Effector memory CD4-positive, alpha-beta T cell (primary cell): ENCODE measurements around the gene DIAPH1.

Source experiments
- DNase-seq, 3 donors: peaks; one replicate each; pipeline ENCODE4 v3.0.0-alpha.2; 2020
- H3K27ac ChIP-seq: 2 replicates; pipeline ENCODE4 v1.7.0; 2013; ENCODE audit warnings: mild to moderate bottlenecking, low read length, moderate library complexity; ENCODE audit not compliant: insufficient read depth, poor library complexity, severe bottlenecking
- H3K27me3 ChIP-seq: replicated peaks from 2 replicates; pipeline ENCODE4 v1.7.0; 2013; ENCODE audit warnings: mild to moderate bottlenecking, low read length; ENCODE audit not compliant: insufficient read depth, control insufficient read depth, poor library complexity, severe bottlenecking
- H3K36me3 ChIP-seq: 2 replicates; pipeline ENCODE4 v1.7.0; 2013; ENCODE audit warnings: mild to moderate bottlenecking, low read length, moderate library complexity; ENCODE audit not compliant: control insufficient read depth, insufficient read depth
- H3K4me1 ChIP-seq: 2 replicates; pipeline ENCODE4 v1.7.0; 2013; ENCODE audit warnings: low read length, mild to moderate bottlenecking; ENCODE audit not compliant: control insufficient read depth, insufficient read depth, poor library complexity, severe bottlenecking
- H3K4me3 ChIP-seq: 2 replicates; pipeline ENCODE4 v1.7.0; 2013; ENCODE audit warnings: low read length, low read depth, mild to moderate bottlenecking; ENCODE audit not compliant: insufficient read depth, poor library complexity, severe bottlenecking
- H3K9me3 ChIP-seq: 2 replicates; pipeline ENCODE4 v1.7.0; 2013; ENCODE audit warnings: mild to moderate bottlenecking, low read length, moderate library complexity; ENCODE audit not compliant: control insufficient read depth

The DIAPH1 gene

GRCh38 chr5:141487131-141487530, 131.7 kb downstream of the DIAPH1 start:
- Histone ChIP-seq H3K27ac (no peak overlapping the region), H3K4me1 (peaks cover 17% of the 10 kb centered on the region), H3K9me3 (no peaks in the 10 kb centered on the region), H3K36me3 (no peaks in the 10 kb centered on the region), H3K4me3 (no peak overlapping the region), H3K27me3 (peaks cover 40% of the 10 kb centered on the region)
- no peak for DNase-seq

- no peaks in the 10 kb centered on the region for H3K9me3 ChIP-seq
- H3K4me1 ChIP-seq = peaks cover 9% of the 10 kb centered on the region
- H3K36me3 ChIP-seq = no peaks in the 10 kb centered on the region
- no peak for DNase-seq
- no peak overlapping the region for H3K4me3 ChIP-seq
- peaks cover 31% of the 10 kb centered on the region for H3K27me3 ChIP-seq
- no peak overlapping the region for H3K27ac ChIP-seq
These were observed 132.7 kb downstream of the DIAPH1 start for GRCh38 chr5:141486091-141486490.

GRCh38 chr5:141485321-141486055, 133.3 kb downstream of the DIAPH1 start:
- peaks cover 9% of the 10 kb centered on the region for H3K4me1 ChIP-seq
- no peaks in the 10 kb centered on the region for H3K36me3 ChIP-seq
- no peak overlapping the region for H3K4me3 ChIP-seq
- no peak overlapping the region for H3K27ac ChIP-seq
- DNase-seq = no peak
- no peaks in the 10 kb centered on the region for H3K9me3 ChIP-seq
- peaks cover 30% of the 10 kb centered on the region for H3K27me3 ChIP-seq

GRCh38 chr5:141484641-141485311, 134.0 kb downstream of the DIAPH1 start, which contains the start of gene PCDHGC4:
PCDHGC4 (plus strand) TSS chr5:141485030; CDS start chr5:141485174, 144 bp downstream.
- Histone ChIP-seq H3K27ac (no peak within 1 kb of the TSS), H3K4me1 (peaks cover 9% of the 10 kb centered on the region), H3K27me3 (peaks cover 26% of the 10 kb centered on the region), H3K36me3 (no peaks in the 10 kb centered on the region), H3K4me3 (no peak within 1 kb of the TSS), H3K9me3 (no peaks in the 10 kb centered on the region)
- no peak for DNase-seq

GRCh38 chr5:141484310-141484640, 134.5 kb downstream of the DIAPH1 start:
- no peaks in the 10 kb centered on the region for H3K36me3 ChIP-seq
- H3K27ac ChIP-seq = no peak overlapping the region
- no peak overlapping the region for H3K4me3 ChIP-seq
- no peaks in the 10 kb centered on the region for H3K9me3 ChIP-seq
- DNase-seq = no peak
- peaks cover 9% of the 10 kb centered on the region for H3K4me1 ChIP-seq
- peaks cover 30% of the 10 kb centered on the region for H3K27me3 ChIP-seq

- Histone ChIP-seq H3K36me3 (no peaks in the 10 kb centered on the region), H3K4me3 (no peak overlapping the region), H3K4me1 (peaks cover 9% of the 10 kb centered on the region), H3K27ac (no peak overlapping the region), H3K9me3 (no peaks in the 10 kb centered on the region), H3K27me3 (peaks cover 30% of the 10 kb centered on the region)
- no peak for DNase-seq
These were observed 134.9 kb downstream of the DIAPH1 start for GRCh38 chr5:141483902-141484301.

GRCh38 chr5:141479776-141480175, 139.0 kb downstream of the DIAPH1 start:
- no peak overlapping the region for H3K27ac ChIP-seq
- peaks cover 11% of the 10 kb centered on the region for H3K4me1 ChIP-seq
- H3K36me3 ChIP-seq = no peaks in the 10 kb centered on the region
- no peak overlapping the region for H3K4me3 ChIP-seq
- no peak for DNase-seq
- no peaks in the 10 kb centered on the region for H3K9me3 ChIP-seq
- H3K27me3 ChIP-seq = peaks cover 33% of the 10 kb centered on the region

- Histone ChIP-seq H3K9me3 (no peaks in the 10 kb centered on the region), H3K4me3 (no peak overlapping the region), H3K4me1 (peaks cover 9% of the 10 kb centered on the region), H3K27me3 (peaks cover 26% of the 10 kb centered on the region), H3K27ac (no peak overlapping the region), H3K36me3 (no peaks in the 10 kb centered on the region)
- no peak for DNase-seq
These were observed 140.4 kb downstream of the DIAPH1 start for GRCh38 chr5:141478321-141478945.

GRCh38 chr5:141477815-141478214, 141.0 kb downstream of the DIAPH1 start:
- Histone ChIP-seq H3K36me3 (no peaks in the 10 kb centered on the region), H3K4me1 (peaks cover 9% of the 10 kb centered on the region), H3K4me3 (no peak overlapping the region), H3K27ac (no peak overlapping the region), H3K27me3 (peaks cover 26% of the 10 kb centered on the region), H3K9me3 (no peaks in the 10 kb centered on the region)
- no peak for DNase-seq

- H3K36me3 ChIP-seq = no peaks in the 10 kb centered on the region
- no peak for DNase-seq
- peak overlapping the region; percentile 54 for H3K4me3 ChIP-seq
- no peak overlapping the region for H3K27ac ChIP-seq
- peaks cover 26% of the 10 kb centered on the region for H3K27me3 ChIP-seq
- H3K4me1 ChIP-seq = peaks cover 9% of the 10 kb centered on the region
- H3K9me3 ChIP-seq = no peaks in the 10 kb centered on the region
These were observed 141.7 kb downstream of the DIAPH1 start for GRCh38 chr5:141477044-141477575.
